Effector memory CD4-positive, alpha-beta T cell (primary cell): Measurements from ENCODE around the gene CREB1.

Experiments
- DNase-seq, 3 donors: peaks; one replicate each; pipeline ENCODE4 v3.0.0-alpha.2; 2020
- H3K27ac ChIP-seq: 2 replicates; pipeline ENCODE4 v1.7.0; 2013; ENCODE audit warnings: mild to moderate bottlenecking, low read length, moderate library complexity; ENCODE audit not compliant: insufficient read depth, poor library complexity, severe bottlenecking
- H3K27me3 ChIP-seq: replicated peaks from 2 replicates; pipeline ENCODE4 v1.7.0; 2013; ENCODE audit warnings: mild to moderate bottlenecking, low read length; ENCODE audit not compliant: insufficient read depth, control insufficient read depth, poor library complexity, severe bottlenecking
- H3K36me3 ChIP-seq: 2 replicates; pipeline ENCODE4 v1.7.0; 2013; ENCODE audit warnings: mild to moderate bottlenecking, low read length, moderate library complexity; ENCODE audit not compliant: control insufficient read depth, insufficient read depth
- H3K4me1 ChIP-seq: 2 replicates; pipeline ENCODE4 v1.7.0; 2013; ENCODE audit warnings: low read length, mild to moderate bottlenecking; ENCODE audit not compliant: control insufficient read depth, insufficient read depth, poor library complexity, severe bottlenecking
- H3K4me3 ChIP-seq: 2 replicates; pipeline ENCODE4 v1.7.0; 2013; ENCODE audit warnings: low read length, low read depth, mild to moderate bottlenecking; ENCODE audit not compliant: insufficient read depth, poor library complexity, severe bottlenecking
- H3K9me3 ChIP-seq: 2 replicates; pipeline ENCODE4 v1.7.0; 2013; ENCODE audit warnings: mild to moderate bottlenecking, low read length, moderate library complexity; ENCODE audit not compliant: control insufficient read depth

CREB1 gene

GRCh38 chr2:207514451-207514850 is 15.3 kb upstream of the CREB1 start:
- DNase-seq, result no peak
- no peaks in the 10 kb centered on the region for H3K36me3 ChIP-seq
- H3K9me3 ChIP-seq, result no peaks in the 10 kb centered on the region
- no peak overlapping the region for H3K27ac ChIP-seq
- H3K27me3 ChIP-seq, result no peaks in the 10 kb centered on the region
- no peak overlapping the region for H3K4me3 ChIP-seq
- H3K4me1 ChIP-seq, result no peaks in the 10 kb centered on the region

GRCh38 chr2:207515671-207516070 is 14.1 kb upstream of the CREB1 start:
- no peak overlapping the region for H3K4me3 ChIP-seq
- no peaks in the 10 kb centered on the region for H3K9me3 ChIP-seq
- no peaks in the 10 kb centered on the region for H3K36me3 ChIP-seq
- no peaks in the 10 kb centered on the region for H3K4me1 ChIP-seq
- H3K27me3 ChIP-seq, result no peaks in the 10 kb centered on the region
- H3K27ac ChIP-seq, result no peak overlapping the region
- DNase-seq, result no peak

DNA sequence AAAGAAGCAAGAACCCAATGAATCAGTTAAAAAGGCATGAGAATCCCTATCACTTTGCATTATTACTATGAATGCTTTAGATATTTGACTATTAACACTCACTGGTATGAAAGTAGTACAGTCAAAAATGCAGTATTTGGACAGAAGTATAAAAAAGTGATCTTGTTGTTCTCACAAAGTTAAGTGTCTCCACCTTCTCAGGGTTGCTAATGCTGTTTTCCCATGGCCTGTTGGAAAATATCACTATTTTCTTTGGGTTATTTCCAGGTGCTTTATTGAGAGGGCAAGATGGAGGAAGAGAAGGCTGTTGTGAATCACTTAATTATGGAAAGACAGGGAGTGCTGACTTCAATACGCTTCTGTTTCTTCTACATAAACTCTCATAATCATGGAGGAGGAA is 13.6 kb upstream of the CREB1 start:
- Histone ChIP-seq H3K4me1 (no peaks in the 10 kb centered on the region), H3K27me3 (no peaks in the 10 kb centered on the region), H3K4me3 (no peak overlapping the region), H3K36me3 (no peaks in the 10 kb centered on the region), H3K27ac (no peak overlapping the region), H3K9me3 (no peaks in the 10 kb centered on the region)
- DNase-seq, result no peak

GRCh38 chr2:207523005-207523404 is 6.8 kb upstream of the CREB1 start:
- DNase-seq, result no peak
- Histone ChIP-seq H3K4me1 (peaks cover 17% of the 10 kb centered on the region), H3K4me3 (no peak overlapping the region), H3K27me3 (no peaks in the 10 kb centered on the region), H3K9me3 (no peaks in the 10 kb centered on the region), H3K36me3 (no peaks in the 10 kb centered on the region), H3K27ac (no peak overlapping the region)

GRCh38 chr2:207525296-207525695 is 4.5 kb upstream of the CREB1 start:
- Histone ChIP-seq H3K4me1 (peaks cover 22% of the 10 kb centered on the region), H3K27me3 (no peaks in the 10 kb centered on the region), H3K4me3 (peak overlapping the region; percentile 5), H3K9me3 (no peaks in the 10 kb centered on the region), H3K36me3 (no peaks in the 10 kb centered on the region), H3K27ac (peak overlapping the region; percentile 72)
- no peak for DNase-seq

DNA sequence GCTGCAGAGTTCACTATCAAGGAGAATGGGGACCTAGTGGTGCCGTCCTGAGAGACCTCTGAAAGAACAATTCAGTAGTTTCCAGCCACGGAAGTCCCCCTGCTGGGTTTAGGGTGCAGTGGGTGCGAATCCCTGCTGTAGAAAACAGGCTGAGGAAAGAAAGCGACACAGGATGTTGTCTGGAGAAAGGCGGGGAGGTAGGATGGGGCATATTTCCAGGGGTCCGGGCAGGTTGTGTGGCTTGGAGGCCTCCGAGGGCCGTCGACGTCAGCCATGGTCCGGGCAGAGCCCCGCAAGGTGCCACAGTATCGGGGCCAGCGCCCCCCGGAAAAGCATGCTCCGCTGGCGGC is 807 bp upstream of the CREB1 start:
- Histone ChIP-seq H3K4me1 (peaks cover 45% of the 10 kb centered on the region), H3K9me3 (no peaks in the 10 kb centered on the region), H3K36me3 (no peaks in the 10 kb centered on the region), H3K4me3 (peak overlapping the region; percentile 62), H3K27me3 (no peaks in the 10 kb centered on the region), H3K27ac (peak overlapping the region; percentile 100)
- peak; percentile 70 to 76 (median 73) for DNase-seq

- H3K9me3 ChIP-seq, result no peaks in the 10 kb centered on the region
- peaks cover 51% of the 10 kb centered on the region for H3K4me1 ChIP-seq
- DNase-seq, result peak; percentile 38 to 47 (median 44)
- H3K27ac ChIP-seq, result peak overlapping the region; percentile 100
- no peaks in the 10 kb centered on the region for H3K36me3 ChIP-seq
- peak overlapping the region; percentile 74 for H3K4me3 ChIP-seq
- no peaks in the 10 kb centered on the region for H3K27me3 ChIP-seq
Observed at GRCh38 chr2:207530160-207531031, 634 bp downstream of the CREB1 start.

- DNase-seq, result no peak
- Histone ChIP-seq H3K27me3 (no peaks in the 10 kb centered on the region), H3K9me3 (no peaks in the 10 kb centered on the region), H3K4me1 (peaks cover 49% of the 10 kb centered on the region), H3K4me3 (peak overlapping the region; percentile 74), H3K27ac (peak overlapping the region; percentile 96), H3K36me3 (no peaks in the 10 kb centered on the region)
Observed at GRCh38 chr2:207531032-207531952, 1.5 kb downstream of the CREB1 start.

- Histone ChIP-seq H3K27me3 (no peaks in the 10 kb centered on the region), H3K36me3 (no peaks in the 10 kb centered on the region), H3K27ac (peak overlapping the region; percentile 96), H3K4me1 (peaks cover 46% of the 10 kb centered on the region), H3K4me3 (no peak overlapping the region), H3K9me3 (no peaks in the 10 kb centered on the region)
- no peak for DNase-seq
Observed at GRCh38 chr2:207532676-207533075, 2.9 kb downstream of the CREB1 start.
